IMR-90 (cell line): Measurements from ENCODE around the gene ADGRV1. TPM values are rescaled to one million over a fixed set of nuclear protein-coding genes. Genes with fewer than 3 reads are reported as not detected.

Source experiments
- ATAC-seq: fragments of 200-7000 bp; cut with Tn5 transposase; 2 replicates; pipeline ENCODE4 v1.9.1; 2020; ENCODE audit warnings: low read depth, mild to moderate bottlenecking, moderate library complexity
- BruUV-seq: library from RNA; stranded (reverse); fragments of 400-500 nt; replicated peaks from 2 replicates; lab custom pipeline; 2021; lab: Mats Ljungman, UMichigan
- CTCF ChIA-PET: fragments of 300-600 bp; formaldehyde crosslinking; extraction: SDS; loops from one replicate; lab custom pipeline; 2021; ENCODE audit warnings: antibody characterized with exemption; lab: Yijun Ruan, JAX
- POLR2A ChIA-PET: fragments of 300-600 bp; sonication (Branson Sonifier 250); formaldehyde crosslinking; loops from one replicate; lab custom pipeline; 2022; ENCODE audit warnings: antibody characterized with exemption; ENCODE audit not compliant: unreplicated experiment; lab: Charles Lee
- DNase-seq: peaks from one replicate; pipeline ENCODE4 v3.0.0; 2013
- H2AFZ ChIP-seq: replicated peaks from 2 replicates; pipeline ENCODE3; 2013; ENCODE audit warnings: low read length, mild to moderate bottlenecking; ENCODE audit not compliant: poor library complexity
- H2AK5ac ChIP-seq: 2 replicates; pipeline ENCODE4 v1.6.1; 2013; ENCODE audit warnings: low read depth, low read length, inconsistent platforms
- H2AK9ac ChIP-seq: replicated peaks from 2 replicates; pipeline ENCODE3; 2013; ENCODE audit warnings: mild to moderate bottlenecking, low read depth, low read length, moderate library complexity; ENCODE audit not compliant: poor library complexity
- H2BK120ac ChIP-seq: 2 replicates; pipeline ENCODE4 v1.6.1; 2013; ENCODE audit warnings: low read depth, low read length, inconsistent platforms
- H2BK15ac ChIP-seq: 3 replicates; pipeline ENCODE4 v1.6.1; 2013; ENCODE audit warnings: low read depth, low read length, inconsistent platforms
- H2BK20ac ChIP-seq: 2 replicates; pipeline ENCODE4 v1.6.1; 2013; ENCODE audit warnings: low read depth, mild to moderate bottlenecking, inconsistent platforms, low read length, moderate library complexity
- H2BK5ac ChIP-seq: 2 replicates; pipeline ENCODE4 v1.6.1; 2013; ENCODE audit warnings: mild to moderate bottlenecking, low read depth, low read length, inconsistent platforms; ENCODE audit not compliant: poor library complexity, severe bottlenecking
- H3K14ac ChIP-seq: replicated peaks from 2 replicates; pipeline ENCODE4 v1.6.1; 2013; ENCODE audit warnings: low read depth, low read length, inconsistent platforms
- H3K18ac ChIP-seq: 2 replicates; pipeline ENCODE4 v1.6.1; 2013; ENCODE audit warnings: low read depth, low read length, control low read depth
- H3K23ac ChIP-seq: 2 replicates; pipeline ENCODE4 v1.6.1; 2013; ENCODE audit warnings: low read depth, low read length, inconsistent platforms
- H3K27ac ChIP-seq: 2 replicates; pipeline ENCODE4 v1.5.1; 2013; ENCODE audit warnings: mild to moderate bottlenecking, control low read depth, low read length; ENCODE audit not compliant: insufficient read depth
- H3K27me3 ChIP-seq: 2 replicates; pipeline ENCODE4 v1.6.1; 2013; ENCODE audit warnings: low read length; ENCODE audit not compliant: control insufficient read depth, insufficient read depth
- H3K36me3 ChIP-seq: 2 replicates; pipeline ENCODE4 v1.6.1; 2013; ENCODE audit warnings: low read length, mixed read lengths; ENCODE audit not compliant: control insufficient read depth, insufficient read depth
- H3K4ac ChIP-seq: 2 replicates; pipeline ENCODE4 v1.6.1; 2013; ENCODE audit warnings: low read depth, low read length, inconsistent platforms
- H3K4me1 ChIP-seq: 2 replicates; pipeline ENCODE4 v1.6.1; 2013; ENCODE audit warnings: low read length, mixed read lengths; ENCODE audit not compliant: control insufficient read depth, insufficient read depth
- H3K4me2 ChIP-seq: 2 replicates; pipeline ENCODE4 v1.6.1; 2013; ENCODE audit warnings: low read depth, mild to moderate bottlenecking, control low read depth, low read length, moderate library complexity
- H3K4me3 ChIP-seq: 2 replicates; pipeline ENCODE4 v1.5.1; 2013; ENCODE audit warnings: low read depth, mild to moderate bottlenecking, control low read depth, low read length, moderate library complexity; ENCODE audit not compliant: insufficient read depth
- H3K56ac ChIP-seq: 2 replicates; pipeline ENCODE4 v1.6.1; 2013; ENCODE audit warnings: low read length, inconsistent platforms; ENCODE audit not compliant: insufficient read depth; ENCODE audit errors: extremely low read depth
- H3K79me1 ChIP-seq, 2 experiments: 2 replicates each; pipeline ENCODE4 v1.6.1; 2013; ENCODE audit warnings: low read length in 2 of 2, inconsistent platforms in 1 of 2, low read depth in 1 of 2
- H3K9ac ChIP-seq: 2 replicates; pipeline ENCODE4 v1.6.1; 2013; ENCODE audit warnings: low read depth, low read length, control low read depth
- H3K9me1 ChIP-seq: 2 replicates; pipeline ENCODE4 v1.6.1; 2013; ENCODE audit warnings: low read length, inconsistent platforms; ENCODE audit not compliant: insufficient read depth
- H3K9me3 ChIP-seq: 2 replicates; pipeline ENCODE4 v1.6.1; 2013; ENCODE audit warnings: low read length; ENCODE audit not compliant: control insufficient read depth, insufficient read depth
- H4K20me1 ChIP-seq: 2 replicates; pipeline ENCODE4 v1.6.1; 2013; ENCODE audit warnings: low read length, inconsistent platforms; ENCODE audit not compliant: insufficient read depth
- H4K5ac ChIP-seq: 2 replicates; pipeline ENCODE4 v1.6.1; 2013; ENCODE audit warnings: mild to moderate bottlenecking, low read depth, low read length, control low read depth
- H4K8ac ChIP-seq, 2 experiments: 2 replicates each; pipeline ENCODE4 v1.6.1; 2013; ENCODE audit warnings: low read depth in 2 of 2, low read length in 2 of 2, control low read depth in 1 of 2, inconsistent platforms in 1 of 2
- H4K91ac ChIP-seq: 2 replicates; pipeline ENCODE4 v1.6.1; 2013; ENCODE audit warnings: low read depth, low read length, inconsistent platforms; ENCODE audit not compliant: insufficient read depth
- BHLHE40 ChIP-seq: fragments of 150-350 bp; IDR thresholded peaks from 2 replicates; pipeline ENCODE4 v1.6.1; 2016; ENCODE audit warnings: mild to moderate bottlenecking, low read depth, low read length
- CEBPB ChIP-seq: IDR thresholded peaks from 2 replicates; pipeline ENCODE4 v1.6.1; 2012; ENCODE audit warnings: low read depth, low read length, improper control_type of control experiment
- CHD1 ChIP-seq: IDR thresholded peaks from 2 replicates; pipeline ENCODE4 v1.6.1; 2012; ENCODE audit warnings: low read depth, low read length, improper control_type of control experiment
- FOS ChIP-seq: fragments of 150-350 bp; IDR thresholded peaks from 2 replicates; pipeline ENCODE4 v1.6.1; 2016; ENCODE audit warnings: low read depth, low read length
- MAFK ChIP-seq: IDR thresholded peaks from 2 replicates; pipeline ENCODE4 v1.6.1; 2012; ENCODE audit warnings: low read depth, low read length, improper control_type of control experiment
- MAZ ChIP-seq: IDR thresholded peaks from 2 replicates; pipeline ENCODE4 v1.6.1; 2012; ENCODE audit warnings: low read depth, mild to moderate bottlenecking, low read length, improper control_type of control experiment, moderate library complexity, borderline replicate concordance
- MXI1 ChIP-seq: IDR thresholded peaks from 2 replicates; pipeline ENCODE4 v1.6.1; 2012; ENCODE audit warnings: low read depth, mild to moderate bottlenecking, low read length, moderate library complexity, borderline replicate concordance
- NFE2L2 ChIP-seq: fragments of 150-350 bp; IDR thresholded peaks from 2 replicates; pipeline ENCODE4 v1.6.1; 2016; ENCODE audit warnings: low read depth, mild to moderate bottlenecking, low read length
- POLR2A ChIP-seq: IDR thresholded peaks from 2 replicates; pipeline ENCODE4 v1.6.1; 2012; ENCODE audit warnings: mild to moderate bottlenecking, low read depth, low read length
- RAD21 ChIP-seq: IDR thresholded peaks from 2 replicates; pipeline ENCODE4 v1.6.1; 2012; ENCODE audit warnings: low read length, improper control_type of control experiment
- RCOR1 ChIP-seq: IDR thresholded peaks from 2 replicates; pipeline ENCODE4 v1.6.1; 2012; ENCODE audit warnings: mild to moderate bottlenecking, low read length, improper control_type of control experiment; ENCODE audit not compliant: insufficient replicate concordance
- RFX5 ChIP-seq: IDR thresholded peaks from 2 replicates; pipeline ENCODE4 v1.8.0; 2012; ENCODE audit warnings: low read depth, mild to moderate bottlenecking, low read length, moderate library complexity
- SMC3 ChIP-seq: fragments of 150-350 bp; IDR thresholded peaks from 2 replicates; pipeline ENCODE4 v1.6.1; 2016; ENCODE audit warnings: low read depth, mild to moderate bottlenecking, antibody characterized with exemption, low read length, moderate library complexity
- WGBS, 2 experiments: methylation state at CpG; one replicate each; pipeline versions ENCODE4 v1.1.5 to v1.1.7; 2013; ENCODE audit warnings: missing lambda C conversion rate in 2 of 2; ENCODE audit not compliant: insufficient read length in 1 of 2; ENCODE audit errors: extremely low coverage in 2 of 2; 5-methylcytosine and 5-hydroxymethylcytosine counted together
- dilution Hi-C: fragments of 300-500 bp; cut with HindIII; formaldehyde crosslinking; loops from one replicate; pipeline ENCODE4 v1.14.3; 2018; ENCODE audit warnings: low sequenced_read_pairs; ENCODE audit not compliant: unreplicated experiment
- in situ Hi-C: fragments of 300-500 bp; cut with MboI; formaldehyde crosslinking; loops from 3 replicates; pipeline ENCODE4 v1.14.3; 2019; ENCODE audit warnings: low sequenced_read_pairs, inconsistent platforms, mixed read lengths
- intact Hi-C: fragments of 100-400 bp; cut with micrococcal nuclease; formaldehyde crosslinking; loops from 2 replicates; pipeline ENCODE4 v1.10.0; 2022
- polyA plus RNA-seq, 3 experiments: library from polyadenylated mRNA; depleted of rRNA; stranded (reverse); fragments of >200 nt; gene quantifications; 2 replicates each; pipeline ENCODE4 v1.2.3, GENCODE V29; 2012; ENCODE audit warnings: low replicate concordance in 1 of 3
- total RNA-seq: library from RNA; depleted of rRNA; stranded (reverse); fragments of >200 nt; gene quantifications from 2 replicates; pipeline ENCODE4 v1.2.3, GENCODE V29; 2012
- TF ChIP-seq, protein P1 (sequence below): fragments of 150-350 bp; IDR thresholded peaks from 2 replicates; pipeline ENCODE4 v1.6.1; 2017; ENCODE audit warnings: mild to moderate bottlenecking, antibody characterized with exemption, low read length, low read depth
- TF ChIP-seq, protein P2 (sequence below): conservative IDR thresholded peaks from 2 replicates; pipeline ENCODE4 v1.5.1; 2012; ENCODE audit warnings: mild to moderate bottlenecking, low read depth, low read length, improper control_type of control experiment
- TF ChIP-seq, protein P3 (sequence below): fragments of 150-350 bp; IDR thresholded peaks from 2 replicates; pipeline ENCODE4 v1.6.1; 2016; ENCODE audit warnings: low read depth, mild to moderate bottlenecking, low read length, moderate library complexity, borderline replicate concordance

ADGRV1 gene
- total and polyA plus RNA-seq, 2 of the 4 experiments (the other 2 are of a cell fraction): under 0.01 TPM; not detected in 1

DNA sequence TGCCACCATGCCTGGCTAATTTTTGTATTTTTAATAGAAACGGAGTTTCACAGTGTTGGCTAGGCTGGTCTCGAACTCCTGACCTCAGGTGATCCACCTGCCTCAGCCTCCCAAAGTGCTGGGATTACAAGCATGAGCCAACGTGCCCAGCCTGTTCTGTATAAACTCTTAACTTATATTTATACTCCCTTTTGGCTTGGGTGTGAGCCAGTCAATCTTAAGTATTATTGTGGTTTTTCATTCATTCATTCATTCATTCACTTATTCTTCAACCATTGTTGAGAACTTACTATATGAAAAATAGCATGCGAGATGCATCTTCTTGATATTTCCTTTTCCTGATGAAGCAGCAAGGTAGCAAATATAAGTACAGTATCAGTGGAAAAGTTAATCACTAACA is 132.9 kb downstream of the ADGRV1 start:
- no peak for ATAC-seq
- POLR2A ChIA-PET: no interaction called here

More for the DNA sequence above, 132.9 kb downstream of the ADGRV1 start:
- Histone ChIP-seq H2BK120ac (no peak overlapping the region), H3K9me3 (no peaks in the 10 kb centered on the region), H3K23ac (no peak overlapping the region), H2BK20ac (no peak overlapping the region), H3K4me3 (no peak overlapping the region), H2AFZ (no peak overlapping the region), H3K79me1 (no peaks in the 10 kb centered on the region), H3K36me3 (no peaks in the 10 kb centered on the region), H3K18ac (no peak overlapping the region), H3K4me2 (no peak overlapping the region), H2BK15ac (no peak overlapping the region), H3K27ac (no peak overlapping the region), H3K9ac (no peak overlapping the region), H2BK5ac (no peak overlapping the region), H3K4me1 (no peaks in the 10 kb centered on the region), H2AK5ac (no peak overlapping the region), H2AK9ac (no peak overlapping the region), H3K56ac (no peak overlapping the region), H3K27me3 (no peaks in the 10 kb centered on the region), H4K20me1 (no peaks in the 10 kb centered on the region), H4K8ac (no peak overlapping the region), H3K14ac (no peak overlapping the region), H4K91ac (no peak overlapping the region), H4K5ac (no peak overlapping the region), H3K4ac (no peak overlapping the region), H3K9me1 (no peaks in the 10 kb centered on the region)
- dilution Hi-C loops (no loop called here), intact Hi-C loops (no loop called here), in situ Hi-C loops (no loop called here)
- WGBS, 2 experiments: no CpG with 5 or more reads among the region's 4 CpGs
- CTCF ChIA-PET: no interaction called here
- no peak for DNase-seq
- TF ChIP-seq MAFK (no peak), BHLHE40 (no peak), POLR2A (no peak), FOS (no peak), RAD21 (no peak), RFX5 (no peak), CEBPB (no peak), MXI1 (no peak), CHD1 (no peak), NFE2L2 (no peak), MAZ (no peak), SMC3 (no peak), RCOR1 (no peak)
- TF ChIP-seq, protein P1, sequence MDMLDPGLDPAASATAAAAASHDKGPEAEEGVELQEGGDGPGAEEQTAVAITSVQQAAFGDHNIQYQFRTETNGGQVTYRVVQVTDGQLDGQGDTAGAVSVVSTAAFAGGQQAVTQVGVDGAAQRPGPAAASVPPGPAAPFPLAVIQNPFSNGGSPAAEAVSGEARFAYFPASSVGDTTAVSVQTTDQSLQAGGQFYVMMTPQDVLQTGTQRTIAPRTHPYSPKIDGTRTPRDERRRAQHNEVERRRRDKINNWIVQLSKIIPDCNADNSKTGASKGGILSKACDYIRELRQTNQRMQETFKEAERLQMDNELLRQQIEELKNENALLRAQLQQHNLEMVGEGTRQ: no peak
- TF ChIP-seq, protein P2, sequence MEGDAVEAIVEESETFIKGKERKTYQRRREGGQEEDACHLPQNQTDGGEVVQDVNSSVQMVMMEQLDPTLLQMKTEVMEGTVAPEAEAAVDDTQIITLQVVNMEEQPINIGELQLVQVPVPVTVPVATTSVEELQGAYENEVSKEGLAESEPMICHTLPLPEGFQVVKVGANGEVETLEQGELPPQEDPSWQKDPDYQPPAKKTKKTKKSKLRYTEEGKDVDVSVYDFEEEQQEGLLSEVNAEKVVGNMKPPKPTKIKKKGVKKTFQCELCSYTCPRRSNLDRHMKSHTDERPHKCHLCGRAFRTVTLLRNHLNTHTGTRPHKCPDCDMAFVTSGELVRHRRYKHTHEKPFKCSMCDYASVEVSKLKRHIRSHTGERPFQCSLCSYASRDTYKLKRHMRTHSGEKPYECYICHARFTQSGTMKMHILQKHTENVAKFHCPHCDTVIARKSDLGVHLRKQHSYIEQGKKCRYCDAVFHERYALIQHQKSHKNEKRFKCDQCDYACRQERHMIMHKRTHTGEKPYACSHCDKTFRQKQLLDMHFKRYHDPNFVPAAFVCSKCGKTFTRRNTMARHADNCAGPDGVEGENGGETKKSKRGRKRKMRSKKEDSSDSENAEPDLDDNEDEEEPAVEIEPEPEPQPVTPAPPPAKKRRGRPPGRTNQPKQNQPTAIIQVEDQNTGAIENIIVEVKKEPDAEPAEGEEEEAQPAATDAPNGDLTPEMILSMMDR: no peak
- TF ChIP-seq, protein P3, sequence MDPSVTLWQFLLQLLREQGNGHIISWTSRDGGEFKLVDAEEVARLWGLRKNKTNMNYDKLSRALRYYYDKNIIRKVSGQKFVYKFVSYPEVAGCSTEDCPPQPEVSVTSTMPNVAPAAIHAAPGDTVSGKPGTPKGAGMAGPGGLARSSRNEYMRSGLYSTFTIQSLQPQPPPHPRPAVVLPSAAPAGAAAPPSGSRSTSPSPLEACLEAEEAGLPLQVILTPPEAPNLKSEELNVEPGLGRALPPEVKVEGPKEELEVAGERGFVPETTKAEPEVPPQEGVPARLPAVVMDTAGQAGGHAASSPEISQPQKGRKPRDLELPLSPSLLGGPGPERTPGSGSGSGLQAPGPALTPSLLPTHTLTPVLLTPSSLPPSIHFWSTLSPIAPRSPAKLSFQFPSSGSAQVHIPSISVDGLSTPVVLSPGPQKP: no peak
- BruUV-seq: no TSS peak
